ENCODE measurements around the gene TALDO1.

Gene TALDO1

DNA sequence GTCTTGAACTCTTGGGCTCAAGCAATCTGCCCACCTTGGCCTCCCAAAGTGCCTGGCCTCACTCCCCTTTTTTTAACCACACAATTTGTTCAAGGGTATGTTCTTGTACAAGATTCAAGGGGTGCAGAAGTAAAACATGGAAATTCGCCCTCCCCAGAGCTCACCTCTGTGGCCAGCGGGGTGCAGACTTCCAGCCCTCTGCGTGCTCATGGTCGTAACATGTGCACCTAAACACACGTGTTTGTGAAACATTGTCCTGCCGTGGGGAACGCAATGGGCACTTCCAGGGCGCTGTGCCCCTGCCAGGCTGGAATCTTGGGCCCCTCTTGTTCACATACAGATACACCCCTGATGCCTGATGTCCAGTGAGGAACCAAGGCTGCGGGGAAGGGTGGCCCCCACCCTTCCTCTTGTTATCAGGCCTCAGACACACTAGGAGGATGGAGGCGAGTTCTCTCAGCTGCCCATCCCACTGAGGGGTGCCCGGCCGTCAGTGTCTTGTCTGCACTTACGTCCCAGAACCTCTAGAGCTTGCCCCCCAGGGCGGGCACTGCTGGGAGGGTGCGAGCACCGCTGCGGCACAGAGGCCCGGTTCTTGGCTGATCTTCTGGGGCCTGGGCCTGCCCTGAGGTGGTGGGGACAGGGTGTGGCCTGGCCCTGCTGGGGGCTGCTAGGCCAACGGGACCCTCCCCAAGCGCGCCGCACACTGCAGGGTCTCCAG, 45.4 kb upstream of the TALDO1 start:
- H3K27ac Mint-ChIP-seq = no peak overlapping the region
- no peaks in the 10 kb centered on the region for H3K9me3 Mint-ChIP-seq
- no peak for TF ChIP-seq CTCF (IDR thresholded peaks at IDR 0.05; ENCODE audit: unreplicated experiment in 3 of 3)
- H3K36me3 Mint-ChIP-seq (ENCODE audit: low read depth) = peaks cover 15% of the 10 kb centered on the region
- H3K4me1 Mint-ChIP-seq = peaks cover 15% of the 10 kb centered on the region
- no peak overlapping the region for H3K4me3 Mint-ChIP-seq
- no peaks in the 10 kb centered on the region for H3K27me3 Mint-ChIP-seq (ENCODE audit: low read depth)

DNA sequence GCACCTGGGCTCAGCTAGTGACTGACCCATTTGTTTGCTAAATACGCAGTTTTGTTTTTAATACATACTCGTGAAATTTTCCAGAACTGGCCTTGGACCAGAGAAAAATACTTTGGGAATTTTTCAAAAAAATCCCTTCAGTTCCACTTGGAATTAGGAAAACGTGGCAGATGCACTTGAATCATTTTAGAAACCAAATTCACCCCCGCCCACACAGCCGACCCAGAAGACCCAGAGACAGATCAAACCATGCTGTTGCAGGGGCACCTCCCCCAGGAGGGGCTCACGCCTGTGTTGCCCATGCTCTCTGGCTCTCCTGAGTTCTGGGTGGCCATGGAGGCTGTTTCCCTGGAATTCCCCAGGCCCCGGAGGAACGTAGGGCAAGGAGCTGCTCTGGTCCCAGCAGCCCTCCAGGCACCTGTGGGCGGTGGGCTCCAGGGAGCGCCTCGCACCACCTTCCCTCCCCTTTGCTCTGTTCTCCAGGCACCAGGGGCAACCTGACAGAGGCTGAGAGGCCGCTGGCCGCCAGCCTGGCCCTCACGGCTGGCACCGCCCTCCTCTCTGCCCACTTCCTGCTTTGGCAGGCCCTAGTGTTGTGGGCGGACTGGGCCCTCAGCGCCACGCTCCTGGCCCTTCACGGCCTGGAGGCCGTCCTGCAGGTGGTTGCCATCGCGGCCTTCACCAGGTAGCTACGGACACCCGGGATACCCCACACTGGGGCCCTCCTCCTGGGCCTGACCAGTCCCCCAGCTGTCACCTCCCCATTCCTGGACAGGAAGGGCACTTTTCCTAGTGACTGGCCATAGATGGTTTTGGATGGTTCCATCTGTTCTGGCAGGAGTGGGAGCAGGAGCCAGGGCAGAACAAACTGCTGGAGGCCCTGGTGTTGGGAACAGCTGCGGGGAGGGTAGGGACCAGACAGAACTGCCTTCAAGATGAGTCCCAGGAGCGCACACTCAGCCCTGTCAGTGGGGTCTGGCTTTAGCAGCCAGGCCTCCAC, 44.5 kb upstream of the TALDO1 start:
- no peak for TF ChIP-seq CTCF (IDR thresholded peaks at IDR 0.05; ENCODE audit: unreplicated experiment in 3 of 3)
- Mint-ChIP-seq H3K27ac (no peak overlapping the region), H3K27me3 (ENCODE audit: low read depth) (peaks cover 6% of the 10 kb centered on the region), H3K4me1 (peaks cover 7% of the 10 kb centered on the region), H3K36me3 (ENCODE audit: low read depth) (peaks cover 11% of the 10 kb centered on the region), H3K9me3 (no peaks in the 10 kb centered on the region), H3K4me3 (no peak overlapping the region)

GRCh38 chr11:703506-703905, 43.8 kb upstream of the TALDO1 start:
- Mint-ChIP-seq H3K27me3 (ENCODE audit: low read depth) (peaks cover 10% of the 10 kb centered on the region), H3K4me3 (peak overlapping the region in 1 of 3 experiments; percentile 37)
- TF ChIP-seq CTCF (IDR thresholded peaks at IDR 0.05; ENCODE audit: unreplicated experiment in 3 of 3) = no peak

GRCh38 chr11:704228-704674, 43.0 kb upstream of the TALDO1 start:
- Mint-ChIP-seq H3K36me3 (ENCODE audit: low read depth) (peaks cover 8% of the 10 kb centered on the region), H3K27ac (no peak overlapping the region), H3K27me3 (ENCODE audit: low read depth) (peaks cover 10% of the 10 kb centered on the region), H3K4me1 (no peaks in the 10 kb centered on the region), H3K9me3 (no peaks in the 10 kb centered on the region), H3K4me3 (no peak overlapping the region)
- TF ChIP-seq CTCF (IDR thresholded peaks at IDR 0.05; ENCODE audit: unreplicated experiment in 3 of 3) = no peak

More at GRCh38 chr11:703506-703905, 43.8 kb upstream of the TALDO1 start:
- Mint-ChIP-seq H3K36me3 (ENCODE audit: low read depth) (peaks cover 8% of the 10 kb centered on the region), H3K27ac (peak overlapping the region in 1 of 3 experiments; percentile 65), H3K9me3 (no peaks in the 10 kb centered on the region), H3K4me1 (no peaks in the 10 kb centered on the region)

DNA sequence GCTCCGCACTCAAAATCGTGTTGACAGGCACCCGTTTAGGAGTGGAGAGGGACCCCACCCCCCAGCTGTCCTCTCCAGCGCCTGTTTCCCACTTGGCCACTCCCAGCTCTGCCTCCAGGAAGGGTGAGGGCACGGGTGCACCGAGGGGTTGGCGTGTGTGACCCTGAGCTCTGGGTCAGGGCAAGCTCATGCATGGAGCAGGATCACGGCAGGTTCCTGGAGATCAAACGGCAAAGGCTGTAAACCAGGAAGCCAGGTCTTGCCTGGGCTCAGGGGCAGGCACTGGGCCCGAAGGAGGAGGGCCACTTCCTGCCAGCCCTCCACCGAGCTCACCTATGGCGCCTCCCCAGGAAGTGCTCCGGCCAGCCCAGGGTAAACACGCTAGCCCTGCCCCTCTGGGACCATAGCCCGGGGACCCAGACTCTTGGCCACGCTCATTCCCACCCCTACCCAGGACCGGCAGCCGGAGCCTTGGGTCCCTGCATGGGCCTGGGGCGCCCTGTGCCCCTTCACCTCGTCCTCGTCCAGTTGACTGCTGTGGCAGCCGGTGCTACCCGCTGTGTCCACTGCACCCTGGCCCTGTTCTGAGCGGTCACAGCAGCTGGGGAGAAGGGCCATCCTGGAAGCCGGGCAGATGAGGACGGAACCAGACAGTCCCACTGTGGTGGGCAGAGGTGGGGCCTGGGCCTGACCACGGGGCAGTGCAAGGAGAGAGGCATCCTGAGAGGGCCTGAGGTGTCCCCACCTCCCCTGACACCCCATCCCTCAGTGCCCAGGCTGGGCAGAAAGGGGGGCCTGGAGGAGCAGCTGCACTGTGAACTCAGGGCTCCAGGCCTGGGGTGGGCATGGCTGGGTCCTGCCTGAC, 42.3 kb upstream of the TALDO1 start:
- Mint-ChIP-seq H3K4me1 (no peaks in the 10 kb centered on the region), H3K27me3 (ENCODE audit: low read depth) (peaks cover 10% of the 10 kb centered on the region), H3K36me3 (ENCODE audit: low read depth) (peaks cover 8% of the 10 kb centered on the region), H3K27ac (no peak overlapping the region), H3K4me3 (peak overlapping the region in 2 of 3 experiments; percentile 70), H3K9me3 (no peaks in the 10 kb centered on the region)
- no peak for TF ChIP-seq CTCF (IDR thresholded peaks at IDR 0.05; ENCODE audit: unreplicated experiment in 3 of 3)
